SK-N-SH (cell line): ENCODE data around the gene TP53I13. TPM values are rescaled to one million over a fixed set of nuclear protein-coding genes. Genes with fewer than 3 reads are reported as not detected.
A peak's percentile ranks its signal among the peaks of the same experiment; 100 is the strongest.

Experiments
- CTCF ChIA-PET: fragments of 300-600, 350-600 bp; formaldehyde crosslinking; extraction: SDS; loops from one replicate; lab custom pipeline; 2021; lab: Yijun Ruan, JAX
- POLR2A ChIA-PET: fragments of 350-600 bp; sonication (Branson Sonifier 250); formaldehyde crosslinking; extraction: SDS; loops from one replicate; lab custom pipeline; 2020; ENCODE audit warnings: antibody characterized with exemption, inconsistent platforms; lab: Yijun Ruan, JAX
- DNase-seq: peaks from one replicate; pipeline ENCODE4 v3.0.0; 2012
- H2AFZ ChIP-seq: fragments of 200-600 bp; sonication (generic); 2 replicates; pipeline ENCODE4 v1.8.1; 2016; ENCODE audit warnings: antibody characterized with exemption, mild to moderate bottlenecking, low read depth
- H3F3A ChIP-seq: fragments of 200-600 bp; sonication (generic); replicated peaks from 2 replicates; pipeline ENCODE3; 2016; ENCODE audit warnings: antibody characterized with exemption, mild to moderate bottlenecking; ENCODE audit not compliant: insufficient read depth
- H3K27ac ChIP-seq, 2 experiments: fragments of 200-500 bp in 1 of 2; fragments of 200-600 bp in 1 of 2; sonication (Bioruptor generic) in 1 of 2; sonication (generic), shearing (Covaris generic) in 1 of 2; 2 replicates each; pipeline versions ENCODE4 v1.5.1 to v1.6.1; 2014 to 2016; ENCODE audit warnings: low read depth in 2 of 2, inconsistent platforms in 1 of 2, low read length in 1 of 2, mild to moderate bottlenecking in 1 of 2, mixed read lengths in 1 of 2
- H3K27me3 ChIP-seq: fragments of 200-600 bp; sonication (generic), shearing (Covaris generic); 2 replicates; pipeline ENCODE4 v1.6.1; 2016; ENCODE audit warnings: mixed run types; ENCODE audit not compliant: insufficient read depth
- H3K36me3 ChIP-seq, 2 experiments: fragments of 200-500 bp in 1 of 2; fragments of 200-600 bp in 1 of 2; sonication (Bioruptor generic) in 1 of 2; sonication (generic) in 1 of 2; replicated peaks in 1 of 2; 2 replicates each; pipeline versions ENCODE3 to v1.5.1; 2014 to 2016; ENCODE audit warnings: low read length in 1 of 2, mild to moderate bottlenecking in 1 of 2; ENCODE audit not compliant: insufficient read depth in 2 of 2, control insufficient read depth in 1 of 2
- H3K4me1 ChIP-seq, 2 experiments: fragments of 200-500 bp in 1 of 2; fragments of 200-600 bp in 1 of 2; sonication (Bioruptor generic) in 1 of 2; sonication (generic), shearing (Covaris generic) in 1 of 2; 2 replicates each; pipeline versions ENCODE4 v1.5.1 to v1.6.1; 2014 to 2016; ENCODE audit warnings: low read depth in 1 of 2, low read length in 1 of 2, mixed run types in 1 of 2; ENCODE audit not compliant: insufficient read depth in 2 of 2, control insufficient read depth in 1 of 2
- H3K4me2 ChIP-seq: fragments of 200-600 bp; sonication (generic), shearing (Covaris generic); 2 replicates; pipeline ENCODE4 v1.6.1; 2017; ENCODE audit warnings: mixed run types
- H3K4me3 ChIP-seq, 2 experiments: fragments of 200-500 bp in 1 of 2; fragments of 200-600 bp in 1 of 2; sonication (Bioruptor generic) in 1 of 2; sonication (generic), shearing (Covaris generic) in 1 of 2; 2 replicates each; pipeline versions ENCODE4 v1.5.1 to v1.8.1; 2014 to 2016; ENCODE audit warnings: low read depth in 2 of 2, inconsistent platforms in 1 of 2, low read length in 1 of 2, mild to moderate bottlenecking in 1 of 2, mixed read lengths in 1 of 2, moderate library complexity in 1 of 2
- H3K79me2 ChIP-seq: fragments of 200-600 bp; sonication (generic); 2 replicates; pipeline ENCODE4 v1.8.1; 2017; ENCODE audit warnings: mild to moderate bottlenecking; ENCODE audit not compliant: insufficient read depth
- H3K9ac ChIP-seq: fragments of 200-600 bp; sonication (generic); 2 replicates; pipeline ENCODE4 v1.6.1; 2017; ENCODE audit warnings: mixed run types
- H3K9me2 ChIP-seq: fragments of 200-600 bp; sonication (generic); 2 replicates; pipeline ENCODE4 v1.6.1; 2017; ENCODE audit warnings: mixed run types
- H3K9me3 ChIP-seq: fragments of 200-600 bp; sonication (generic); 2 replicates; pipeline ENCODE4 v1.6.1; 2017; ENCODE audit warnings: mixed run types, mild to moderate bottlenecking, moderate library complexity
- H4K20me1 ChIP-seq: fragments of 200-600 bp; sonication (generic); 2 replicates; pipeline ENCODE4 v1.6.1; 2017; ENCODE audit warnings: mild to moderate bottlenecking, mixed run types; ENCODE audit not compliant: insufficient read depth
- CHD2 ChIP-seq: fragments of 150-350 bp; IDR thresholded peaks from 2 replicates; pipeline ENCODE4 v1.6.1; 2018; ENCODE audit warnings: low read length; ENCODE audit not compliant: partially characterized antibody
- FOSL2 ChIP-seq: IDR thresholded peaks from 2 replicates; pipeline ENCODE4 v1.4.0; 2012; ENCODE audit warnings: low read depth, mild to moderate bottlenecking, moderate library complexity, borderline replicate concordance
- FOXJ3 ChIP-seq: sonication (generic); formaldehyde crosslinking; IDR thresholded peaks from 2 replicates; pipeline ENCODE4 v1.5.1; 2020; ENCODE audit warnings: mild to moderate bottlenecking, missing genetic modification reagents
- FOXM1 ChIP-seq: IDR thresholded peaks from 2 replicates; pipeline ENCODE4 v1.4.0; 2012; ENCODE audit warnings: low read depth, mild to moderate bottlenecking
- MEF2A ChIP-seq: IDR thresholded peaks from 2 replicates; pipeline ENCODE4 v1.4.0; 2012; ENCODE audit warnings: low read depth, borderline replicate concordance
- NRF1 ChIP-seq: IDR thresholded peaks from 2 replicates; pipeline ENCODE4 v1.6.1; 2012; ENCODE audit warnings: low read depth, mild to moderate bottlenecking, low read length
- PBX3 ChIP-seq: IDR thresholded peaks from 2 replicates; pipeline ENCODE4; 2012
- POLR2AphosphoS5 ChIP-seq: IDR thresholded peaks from 2 replicates; pipeline ENCODE4 v1.6.1; 2012; ENCODE audit warnings: low read depth, low read length
- RAD21 ChIP-seq: IDR thresholded peaks from 2 replicates; pipeline ENCODE4 v1.6.1; 2012; ENCODE audit warnings: mild to moderate bottlenecking, low read length
- REST ChIP-seq: IDR thresholded peaks from 2 replicates; pipeline ENCODE4 v1.6.1; 2012; ENCODE audit warnings: mild to moderate bottlenecking, low read depth, low read length, moderate library complexity
- RFX5 ChIP-seq: IDR thresholded peaks from 2 replicates; pipeline ENCODE4 v1.6.1; 2012; ENCODE audit warnings: mild to moderate bottlenecking, improper control_type of control experiment, low read length
- SIN3A ChIP-seq: IDR thresholded peaks from 2 replicates; pipeline ENCODE4 v1.6.1; 2012; ENCODE audit warnings: low read depth, mild to moderate bottlenecking, low read length, moderate library complexity, borderline replicate concordance
- USF1 ChIP-seq: IDR thresholded peaks from 2 replicates; pipeline ENCODE4 v1.4.0; 2012; ENCODE audit warnings: low read depth, borderline replicate concordance
- YY1 ChIP-seq: IDR thresholded peaks from 2 replicates; pipeline ENCODE4 v1.4.0; 2012; ENCODE audit warnings: low read depth, mild to moderate bottlenecking
- WGBS: methylation state at CpG from one replicate; pipeline ENCODE4 v1.1.6; 2017; ENCODE audit warnings: low lambda C conversion rate; 5-methylcytosine and 5-hydroxymethylcytosine counted together
- polyA plus RNA-seq, 3 experiments: library from polyadenylated mRNA; depleted of rRNA; stranded (reverse); fragments of >200 nt; gene quantifications; 2 replicates each; pipeline ENCODE4 v1.2.3, GENCODE V29; 2012
- TF ChIP-seq, protein P1 (sequence below): fragments of 150-350 bp; IDR thresholded peaks from 2 replicates; pipeline ENCODE4 v1.6.1; 2017; ENCODE audit warnings: antibody characterized with exemption, low read length, low read depth, borderline replicate concordance
- TF ChIP-seq, protein P2 (sequence below): IDR thresholded peaks from 2 replicates; pipeline ENCODE4 v1.4.0; 2012; ENCODE audit warnings: low read depth, borderline replicate concordance
- TF ChIP-seq, protein P3 (sequence below): fragments of 150-350 bp; IDR thresholded peaks from 2 replicates; pipeline ENCODE4 v1.6.1; 2016; ENCODE audit warnings: mild to moderate bottlenecking, low read depth, low read length

Gene TP53I13
- polyA plus RNA-seq, 1 of the 3 experiments (the other 2 are of a cell fraction): 39.2 TPM

DNA sequence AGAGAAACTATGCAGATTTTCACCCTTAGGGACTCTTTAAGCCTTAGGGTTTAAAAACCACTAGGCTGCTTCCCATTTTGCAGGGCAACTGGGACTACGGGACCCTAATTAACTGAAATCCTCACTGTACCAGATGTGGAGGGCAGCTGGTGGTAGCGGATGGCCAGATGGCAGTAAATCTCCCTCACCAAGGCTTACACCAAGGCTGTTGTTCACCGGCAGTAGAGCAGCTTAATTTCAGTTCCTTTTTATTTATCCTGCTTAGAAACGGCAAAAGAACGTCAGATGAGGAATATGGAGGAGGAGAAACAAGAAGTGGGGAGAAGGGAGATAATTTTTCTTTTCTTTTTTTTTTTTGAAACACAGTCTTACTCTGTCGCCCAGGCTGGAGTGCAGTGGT is 8.2 kb upstream of the TP53I13 start:
- H3K9ac ChIP-seq: no peak overlapping the region
- H3K4me2 ChIP-seq: no peak overlapping the region
- H3K4me3 ChIP-seq: no peak overlapping the region
- POLR2A ChIA-PET: no interaction called here
- peak; percentile 63 for DNase-seq
- H4K20me1 ChIP-seq: no peaks in the 10 kb centered on the region
- peaks cover 3% of the 10 kb centered on the region; the same call in 1 of the 2 replicates for H3K79me2 ChIP-seq
- H3K27me3 ChIP-seq: no peaks in the 10 kb centered on the region
- no peaks in the 10 kb centered on the region for H3F3A ChIP-seq
- H3K27ac ChIP-seq: no peak overlapping the region
- TF ChIP-seq, protein P1, sequence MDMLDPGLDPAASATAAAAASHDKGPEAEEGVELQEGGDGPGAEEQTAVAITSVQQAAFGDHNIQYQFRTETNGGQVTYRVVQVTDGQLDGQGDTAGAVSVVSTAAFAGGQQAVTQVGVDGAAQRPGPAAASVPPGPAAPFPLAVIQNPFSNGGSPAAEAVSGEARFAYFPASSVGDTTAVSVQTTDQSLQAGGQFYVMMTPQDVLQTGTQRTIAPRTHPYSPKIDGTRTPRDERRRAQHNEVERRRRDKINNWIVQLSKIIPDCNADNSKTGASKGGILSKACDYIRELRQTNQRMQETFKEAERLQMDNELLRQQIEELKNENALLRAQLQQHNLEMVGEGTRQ: no peak
- no peak for TF ChIP-seq FOSL2
- TF ChIP-seq FOXM1: no peak
- no peak for TF ChIP-seq NRF1
- TF ChIP-seq, protein P2, sequence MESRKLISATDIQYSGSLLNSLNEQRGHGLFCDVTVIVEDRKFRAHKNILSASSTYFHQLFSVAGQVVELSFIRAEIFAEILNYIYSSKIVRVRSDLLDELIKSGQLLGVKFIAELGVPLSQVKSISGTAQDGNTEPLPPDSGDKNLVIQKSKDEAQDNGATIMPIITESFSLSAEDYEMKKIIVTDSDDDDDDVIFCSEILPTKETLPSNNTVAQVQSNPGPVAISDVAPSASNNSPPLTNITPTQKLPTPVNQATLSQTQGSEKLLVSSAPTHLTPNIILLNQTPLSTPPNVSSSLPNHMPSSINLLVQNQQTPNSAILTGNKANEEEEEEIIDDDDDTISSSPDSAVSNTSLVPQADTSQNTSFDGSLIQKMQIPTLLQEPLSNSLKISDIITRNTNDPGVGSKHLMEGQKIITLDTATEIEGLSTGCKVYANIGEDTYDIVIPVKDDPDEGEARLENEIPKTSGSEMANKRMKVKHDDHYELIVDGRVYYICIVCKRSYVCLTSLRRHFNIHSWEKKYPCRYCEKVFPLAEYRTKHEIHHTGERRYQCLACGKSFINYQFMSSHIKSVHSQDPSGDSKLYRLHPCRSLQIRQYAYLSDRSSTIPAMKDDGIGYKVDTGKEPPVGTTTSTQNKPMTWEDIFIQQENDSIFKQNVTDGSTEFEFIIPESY: no peak
- no peak for TF ChIP-seq REST
- no peak for TF ChIP-seq MEF2A
- TF ChIP-seq, protein P3, sequence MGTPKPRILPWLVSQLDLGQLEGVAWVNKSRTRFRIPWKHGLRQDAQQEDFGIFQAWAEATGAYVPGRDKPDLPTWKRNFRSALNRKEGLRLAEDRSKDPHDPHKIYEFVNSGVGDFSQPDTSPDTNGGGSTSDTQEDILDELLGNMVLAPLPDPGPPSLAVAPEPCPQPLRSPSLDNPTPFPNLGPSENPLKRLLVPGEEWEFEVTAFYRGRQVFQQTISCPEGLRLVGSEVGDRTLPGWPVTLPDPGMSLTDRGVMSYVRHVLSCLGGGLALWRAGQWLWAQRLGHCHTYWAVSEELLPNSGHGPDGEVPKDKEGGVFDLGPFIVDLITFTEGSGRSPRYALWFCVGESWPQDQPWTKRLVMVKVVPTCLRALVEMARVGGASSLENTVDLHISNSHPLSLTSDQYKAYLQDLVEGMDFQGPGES: no peak
- no peak for TF ChIP-seq CHD2
- no peak for TF ChIP-seq YY1
- TF ChIP-seq RAD21: no peak
- TF ChIP-seq SIN3A: no peak
- no peak for TF ChIP-seq FOXJ3 (CRISPR knock-in tag)
- TF ChIP-seq PBX3: no peak
- TF ChIP-seq RFX5: no peak
- TF ChIP-seq USF1: no peak
- TF ChIP-seq POLR2AphosphoS5: no peak
- TF ChIP-seq, all 33 proteins: peak for 0
- Histone ChIP-seq H2AFZ (no peak overlapping the region), H3K9me2 (no peaks in the 10 kb centered on the region), H3K36me3 (peaks cover 4% of the 10 kb centered on the region in 2 experiments), H3K4me1 (peaks cover 0 to 2% of the 10 kb centered on the region in 2 experiments; a peak in 1 of 4 replicates), H3K9me3 (no peaks in the 10 kb centered on the region)
- WGBS: 86% methylated on average over 6 of the region's 6 CpGs
- CTCF ChIA-PET: interaction anchor here (1.9 to 2.7 kb wide), 2 partner anchors 13 to 190 kb away, joined by 6 to 15 read pairs; no protein-coding TSS in a partner anchor
